NCI-H2196 (cell line): ENCODE data around the gene NUP133.
"Not testable (repeated sequence)": the region's sequence is repeated elsewhere in the genome, so short reads cannot be mapped to it uniquely, and the experiment has no call there.

Experiments used
- DNase-seq: peaks from one replicate; lab custom pipeline; 2025; ENCODE audit not compliant: unreplicated experiment; lab: John Stamatoyannopoulos, UW

Gene NUP133

DNA sequence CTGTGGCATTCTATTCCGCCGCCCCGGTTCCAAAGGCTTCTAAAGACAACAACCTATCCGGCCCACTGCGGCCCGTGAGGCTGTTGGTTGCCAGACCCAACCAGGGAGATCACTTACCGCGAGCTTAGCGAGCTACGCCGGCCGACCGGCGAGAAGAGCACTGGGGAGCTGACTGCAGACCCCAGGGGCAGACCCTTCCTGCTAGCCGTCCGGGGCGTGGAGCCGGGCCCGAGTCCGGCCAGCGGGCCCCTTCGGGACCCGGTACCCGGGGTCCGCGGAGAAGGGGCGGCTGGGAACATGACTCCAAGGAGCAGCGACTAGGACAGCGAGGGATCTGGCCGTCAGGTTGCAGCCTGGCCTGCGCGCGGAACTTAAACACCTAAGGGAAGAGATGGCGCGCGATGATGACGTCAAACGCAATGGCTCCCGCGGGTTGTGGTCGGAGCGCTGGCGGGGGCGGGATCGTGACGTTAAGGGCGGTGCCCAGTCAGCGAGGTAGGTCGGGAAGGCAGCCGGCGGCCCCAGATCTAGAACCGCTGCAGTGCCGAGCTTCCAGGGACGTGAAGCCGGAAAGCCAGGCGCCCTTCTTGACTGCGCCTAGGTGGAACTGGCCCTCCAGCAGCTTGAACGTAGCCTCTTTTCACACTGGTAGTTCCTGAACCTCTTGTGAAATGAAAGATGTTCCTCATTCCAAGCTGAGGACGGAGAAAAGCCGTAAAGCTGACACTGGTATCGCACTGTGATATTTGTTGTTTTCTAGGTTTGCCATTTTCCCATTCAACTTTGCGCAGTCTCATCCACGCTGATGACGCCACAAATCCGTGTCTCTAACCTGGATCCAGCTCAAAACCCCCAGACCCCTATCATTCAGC is at the start of gene NUP133:
NUP133 (minus strand) TSS at position 391 of the 872 bp plus-strand sequence; CDS start at position 299, 92 bp downstream.
- peak; percentile 99 for DNase-seq

DNA sequence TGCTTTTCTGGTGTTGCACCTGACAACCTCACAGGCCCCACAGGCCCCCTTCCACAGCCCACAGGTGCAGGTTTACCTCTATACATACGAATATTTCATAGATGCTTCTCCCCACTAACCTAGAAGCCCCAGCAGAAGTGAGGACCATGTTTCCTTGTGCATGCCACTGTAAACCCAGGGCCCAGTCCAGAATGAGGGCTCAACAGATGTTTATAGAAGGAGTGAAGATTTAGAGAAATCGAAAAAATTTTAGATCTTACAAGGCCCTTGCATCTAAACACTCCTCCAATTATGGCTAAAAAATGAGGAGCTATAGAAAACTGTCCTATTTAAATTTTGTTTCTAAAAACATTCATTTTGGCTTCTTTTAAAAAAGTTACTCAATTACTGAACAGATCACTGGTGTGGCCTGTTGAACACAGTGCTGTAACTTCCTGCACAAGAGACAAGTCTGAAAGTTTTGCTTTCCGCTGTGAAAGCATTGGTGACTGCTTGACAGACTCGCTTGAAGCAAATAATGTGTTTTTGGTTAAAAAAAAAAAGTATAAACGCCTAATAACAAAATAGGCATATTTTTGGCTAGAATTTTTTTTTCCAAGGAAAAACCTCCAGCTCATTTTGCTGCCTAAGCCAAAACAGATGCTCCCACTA is 49.2 kb upstream of the NUP133 start:
- DNase-seq = no peak

DNA sequence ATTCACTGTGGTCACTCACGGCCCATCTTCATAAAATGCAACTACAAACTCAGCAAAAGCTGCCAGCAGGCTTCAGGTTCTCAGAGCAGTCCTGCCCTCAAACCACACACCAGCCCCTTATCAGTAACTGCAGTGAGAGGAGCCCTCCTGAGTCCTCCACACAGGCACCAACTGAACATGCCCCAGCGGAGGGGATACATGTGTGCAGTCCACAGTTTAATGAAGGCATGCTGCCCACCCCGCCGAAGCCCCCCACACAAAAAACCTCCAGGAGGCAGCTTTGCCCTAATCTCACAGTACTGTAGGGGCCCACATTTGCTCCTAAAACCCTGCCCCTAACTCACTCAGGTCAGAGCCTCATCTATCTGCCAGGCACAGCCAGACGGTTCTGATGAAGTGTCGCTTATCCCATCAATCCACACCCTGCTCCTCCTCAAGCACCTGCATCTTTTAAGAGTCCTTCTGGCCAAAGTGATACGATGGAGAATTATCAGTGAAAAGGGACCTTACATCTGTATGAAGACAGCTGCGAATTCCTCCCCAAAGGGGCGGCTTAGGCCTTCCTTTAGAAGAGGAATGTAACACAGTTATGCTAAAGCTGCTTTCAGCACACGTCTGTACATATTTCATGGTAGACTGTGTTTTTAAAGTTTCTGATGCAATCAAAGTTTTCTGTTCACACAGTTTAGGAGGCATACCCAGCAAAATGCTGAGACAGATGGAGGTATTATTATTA is 46.9 kb upstream of the NUP133 start:
- DNase-seq = no peak

- no peak for DNase-seq
Observed at GRCh38 chr1:229553621-229554130, 45.5 kb upstream of the NUP133 start.

DNA sequence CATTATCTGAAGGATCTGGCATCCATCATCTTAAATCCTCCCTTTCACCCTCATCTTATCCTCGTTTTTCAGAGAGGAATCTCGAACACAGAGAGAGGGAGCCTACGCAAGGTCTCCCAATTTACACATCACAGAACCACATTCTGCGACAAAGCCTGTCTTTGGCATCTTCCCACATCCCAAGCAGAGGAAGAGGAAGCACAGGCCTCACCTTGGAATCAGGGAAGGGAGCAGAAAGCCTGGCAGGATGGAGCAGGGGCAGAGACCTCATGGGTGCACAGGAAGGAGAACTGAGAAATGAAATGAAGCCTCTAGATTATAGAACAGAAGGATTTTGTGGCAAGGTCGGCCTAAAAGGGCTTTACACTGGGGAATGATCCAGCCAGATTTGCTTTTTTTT is 44.6 kb upstream of the NUP133 start:
- no peak for DNase-seq

GRCh38 chr1:229550812-229551567 is 42.8 kb upstream of the NUP133 start:
- no peak for DNase-seq

GRCh38 chr1:229547542-229547941 is 39.4 kb upstream of the NUP133 start:
- DNase-seq = no peak

GRCh38 chr1:229544587-229544986 is 36.4 kb upstream of the NUP133 start:
- no peak for DNase-seq

DNA sequence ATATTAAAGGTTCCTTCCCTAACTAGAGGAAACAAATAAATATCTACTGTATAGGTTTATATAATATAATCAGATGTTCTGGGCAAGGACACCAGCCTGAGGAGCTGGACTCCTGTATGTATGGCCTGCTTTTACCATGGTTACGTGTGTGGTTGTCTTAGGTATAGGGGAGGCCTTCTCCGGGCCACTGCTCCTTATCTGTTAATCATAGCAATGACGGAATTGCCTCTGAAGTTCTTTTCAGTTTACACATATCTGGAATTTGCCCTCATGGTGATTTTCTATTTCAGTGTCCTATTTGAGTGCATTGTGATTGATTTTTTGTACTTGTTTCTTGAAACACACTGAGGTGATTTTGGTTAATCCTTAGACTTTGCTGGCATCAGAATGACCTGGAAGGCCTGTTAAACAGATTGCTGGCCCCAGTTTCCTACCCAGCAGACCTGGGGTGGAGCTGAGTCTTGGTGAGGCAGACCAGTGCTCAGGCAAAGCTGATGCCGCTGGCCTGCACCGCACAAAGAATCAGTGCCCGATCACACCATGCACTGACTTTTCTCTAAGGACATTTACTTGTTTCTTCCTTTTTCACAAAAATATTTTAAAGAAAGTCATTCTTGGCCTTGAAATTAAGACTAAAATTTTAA is 31.8 kb upstream of the NUP133 start:
- no peak for DNase-seq

DNA sequence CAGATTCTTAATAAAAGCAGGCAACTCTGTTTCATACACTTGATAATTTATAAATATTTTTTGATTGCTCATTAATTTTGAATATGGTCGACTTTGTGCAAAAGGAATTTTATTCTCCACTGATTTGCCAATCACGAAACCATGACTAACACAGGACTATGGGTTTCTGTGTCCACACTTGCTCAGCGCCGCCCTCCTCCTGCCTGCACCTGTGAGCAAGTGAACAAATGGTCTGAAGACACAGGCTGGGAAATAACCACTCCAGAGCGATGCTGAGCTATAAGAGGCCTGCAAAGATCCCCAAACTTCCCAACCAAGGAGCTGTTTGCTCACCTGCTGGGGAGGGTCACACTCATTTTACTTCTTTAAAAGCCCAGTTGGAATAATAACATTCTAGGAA is 30.8 kb upstream of the NUP133 start:
- DNase-seq = no peak

- no peak for DNase-seq
Observed at GRCh38 chr1:229537894-229538293, 29.8 kb upstream of the NUP133 start.

DNA sequence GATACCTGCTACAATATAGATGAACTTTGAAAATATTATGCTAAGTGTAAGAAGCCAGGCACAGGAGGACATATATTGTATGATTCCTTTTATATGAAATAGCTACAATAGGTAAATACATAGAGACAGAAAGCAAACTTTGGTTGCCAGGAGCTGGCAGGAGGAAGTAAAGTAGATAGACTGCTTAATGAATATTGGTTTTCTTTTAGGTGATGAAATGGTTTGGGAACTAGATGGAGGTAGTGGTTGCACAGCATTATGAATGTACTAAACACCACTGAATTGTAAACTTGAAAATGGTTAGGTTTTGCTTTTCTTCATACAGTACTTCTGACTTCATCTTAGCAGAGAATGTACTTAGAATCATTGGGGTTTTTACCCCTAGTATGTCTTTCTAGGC is 28.8 kb upstream of the NUP133 start:
- DNase-seq = no peak

- DNase-seq = no peak
Observed at GRCh38 chr1:229535230-229535629, 27.1 kb upstream of the NUP133 start.

DNA sequence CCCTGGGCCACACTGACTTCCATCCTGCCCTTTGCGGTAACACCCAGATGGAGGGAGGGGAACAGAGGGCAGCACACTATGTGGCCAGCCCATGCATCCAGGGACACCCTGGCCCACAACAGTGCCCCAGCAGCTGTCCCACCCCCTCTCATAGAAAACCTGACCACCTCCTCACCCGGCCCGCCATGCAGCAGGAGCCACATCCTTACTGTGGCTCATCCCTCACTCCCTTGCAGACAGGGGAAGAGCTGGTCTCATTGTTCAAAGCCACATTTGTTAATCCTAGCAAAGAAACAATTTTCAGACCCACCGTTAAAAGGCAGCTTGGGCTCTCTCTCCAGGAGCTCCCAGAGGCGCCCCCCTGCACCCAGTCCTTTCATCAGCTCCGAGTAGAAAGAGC is 23.2 kb upstream of the NUP133 start:
- no peak for DNase-seq

GRCh38 chr1:229529639-229530038 is 21.5 kb upstream of the NUP133 start:
- DNase-seq = no peak

DNA sequence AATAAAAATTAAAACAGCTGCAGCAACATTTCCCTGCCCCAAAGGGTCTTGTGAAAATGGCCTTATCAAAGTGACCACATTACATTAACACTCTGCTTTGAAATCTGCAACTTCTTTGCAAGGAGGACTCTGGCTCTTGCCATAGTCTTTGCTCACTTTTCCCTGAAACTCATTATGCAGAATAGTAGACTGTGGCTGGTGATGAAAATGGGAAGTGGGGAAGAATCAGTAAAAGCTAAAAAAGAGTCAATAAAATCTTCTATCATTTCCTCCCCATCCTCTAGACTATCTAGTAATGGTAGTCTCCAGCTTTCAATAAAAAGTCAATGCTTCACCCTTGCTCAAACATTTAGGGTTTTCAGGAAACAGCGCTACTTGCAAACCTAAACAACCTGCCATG is 18.6 kb upstream of the NUP133 start:
- no peak for DNase-seq

- DNase-seq = no peak
Observed at GRCh38 chr1:229523052-229523451, 14.9 kb upstream of the NUP133 start.

GRCh38 chr1:229514578-229515275 is 6.6 kb upstream of the NUP133 start:
- DNase-seq = peak; percentile 57

DNA sequence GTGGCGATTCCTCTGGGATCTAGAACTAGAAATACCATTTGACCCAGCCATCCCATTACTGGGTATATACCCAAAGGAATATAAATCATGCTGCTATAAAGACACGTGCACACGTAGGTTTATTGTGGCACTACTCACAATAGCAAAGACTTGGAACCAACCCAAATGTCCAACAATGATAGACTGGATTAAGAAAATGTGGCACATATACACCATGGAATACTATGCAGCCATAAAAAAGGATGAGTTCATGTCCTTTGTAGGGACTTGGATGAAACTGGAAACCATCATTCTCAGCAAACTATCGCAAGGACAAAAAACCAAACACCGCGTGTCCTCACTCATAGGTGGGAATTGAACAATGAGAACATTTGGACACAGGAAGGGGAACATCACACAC is 3.5 kb upstream of the NUP133 start:
- not testable (repeated sequence) for DNase-seq

DNA sequence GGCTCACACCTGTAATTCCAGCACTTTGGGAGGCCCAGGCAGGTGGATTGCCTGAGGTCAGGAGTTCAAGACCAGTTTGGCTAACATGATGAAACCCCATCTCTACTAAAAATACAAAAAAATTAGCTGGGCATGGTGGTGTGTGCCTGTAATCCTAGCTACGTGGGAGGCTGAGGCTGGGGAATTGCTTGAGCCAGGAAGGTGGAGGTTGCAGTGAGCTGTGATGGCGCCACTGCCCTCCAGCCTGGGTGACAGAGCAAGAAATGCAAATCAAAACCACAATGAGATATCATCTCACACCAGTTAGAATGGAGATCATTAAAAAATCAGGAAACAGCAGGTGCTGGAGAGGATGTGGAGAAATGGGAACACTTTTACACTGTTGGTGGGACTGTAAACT is 3.1 kb upstream of the NUP133 start:
- DNase-seq = not testable (repeated sequence)
